Endothelial cell (in vitro differentiated cells): ENCODE results near the gene IZUMO1. TPM values are rescaled to one million over a fixed set of nuclear protein-coding genes. Genes with fewer than 3 reads are reported as not detected.

Source experiments
- DNase-seq: peaks from one replicate; pipeline ENCODE4 v3.0.0; 2021; ENCODE audit warnings: low spot score
- H3K27ac Mint-ChIP-seq: one replicate; pipeline ENCODE4 v1.8.0; 2021; ENCODE audit warnings: mixed read lengths, inconsistent platforms; ENCODE audit not compliant: unreplicated experiment
- H3K27me3 Mint-ChIP-seq: one replicate; pipeline ENCODE4 v1.8.0; 2021; ENCODE audit warnings: mild to moderate bottlenecking, moderate library complexity, mixed read lengths, inconsistent platforms; ENCODE audit not compliant: unreplicated experiment
- H3K36me3 Mint-ChIP-seq: one replicate; pipeline ENCODE4 v1.8.0; 2021; ENCODE audit warnings: mild to moderate bottlenecking, low read depth, mixed read lengths, inconsistent platforms; ENCODE audit not compliant: unreplicated experiment
- H3K4me1 Mint-ChIP-seq: one replicate; pipeline ENCODE4 v1.8.0; 2021; ENCODE audit warnings: mild to moderate bottlenecking, mixed read lengths, inconsistent platforms; ENCODE audit not compliant: unreplicated experiment
- H3K4me3 Mint-ChIP-seq: one replicate; pipeline ENCODE4 v1.8.0; 2021; ENCODE audit warnings: mild to moderate bottlenecking, mixed read lengths, inconsistent platforms; ENCODE audit not compliant: unreplicated experiment
- H3K9me3 Mint-ChIP-seq: one replicate; pipeline ENCODE4 v1.8.0; 2021; ENCODE audit warnings: mixed read lengths, inconsistent platforms; ENCODE audit not compliant: unreplicated experiment
- total RNA-seq: library from RNA; stranded (reverse); fragmentation: NEBNext Ultra II Directional; extraction: Animal tissue kit (Norgen Biotek cat#: 25700); gene quantifications from one replicate; pipeline ENCODE4 v1.2.1, GENCODE V29; 2021; ENCODE audit not compliant: unreplicated experiment
- TF ChIP-seq, protein P1 (sequence below): fragments of 200-600 bp; sonication (generic); IDR thresholded peaks from one replicate; pipeline ENCODE4 v1.5.0; 2021; ENCODE audit warnings: antibody characterized with exemption; ENCODE audit not compliant: unreplicated experiment

The IZUMO1 gene
- total RNA-seq, 1 donor from 2014 or later = 3.3 TPM

DNA sequence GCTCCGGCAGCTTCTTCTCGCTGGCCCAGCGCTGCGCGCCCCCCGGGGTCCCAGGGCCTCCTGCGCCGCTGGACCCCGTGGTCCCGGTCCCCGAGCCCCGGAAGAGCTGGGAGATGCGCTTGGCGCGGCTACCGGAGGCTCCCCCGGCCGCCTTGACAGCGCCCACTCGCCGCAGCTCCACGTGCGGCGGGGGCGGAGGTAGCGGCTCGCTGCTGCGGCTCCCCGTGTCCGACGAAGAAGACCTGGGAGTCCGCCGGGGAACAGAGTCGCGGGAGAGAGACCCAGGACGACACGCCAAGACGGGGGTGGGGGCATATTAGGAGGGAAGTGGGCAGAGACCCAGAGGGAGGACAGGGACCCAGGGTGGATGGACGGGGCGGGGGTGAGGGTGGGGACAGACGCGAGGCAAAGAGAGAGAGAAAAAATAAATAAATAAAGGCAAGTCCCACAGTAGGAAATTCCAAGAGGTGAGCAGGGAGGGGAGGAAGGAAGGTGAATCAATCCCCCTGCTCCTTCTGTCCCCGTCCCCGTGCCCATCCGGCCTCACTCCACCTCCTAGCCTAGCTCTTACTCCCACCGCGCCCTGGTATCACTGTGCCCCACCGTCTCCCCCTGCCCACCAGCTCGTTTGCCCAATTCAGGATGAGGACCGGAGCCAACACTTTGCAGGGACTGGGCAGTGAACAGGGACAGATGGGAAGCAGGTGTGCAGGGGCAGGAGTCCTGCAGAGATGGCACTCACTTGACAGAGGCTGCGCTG, 7.1 kb downstream of the IZUMO1 start:
- TF ChIP-seq, protein P1, sequence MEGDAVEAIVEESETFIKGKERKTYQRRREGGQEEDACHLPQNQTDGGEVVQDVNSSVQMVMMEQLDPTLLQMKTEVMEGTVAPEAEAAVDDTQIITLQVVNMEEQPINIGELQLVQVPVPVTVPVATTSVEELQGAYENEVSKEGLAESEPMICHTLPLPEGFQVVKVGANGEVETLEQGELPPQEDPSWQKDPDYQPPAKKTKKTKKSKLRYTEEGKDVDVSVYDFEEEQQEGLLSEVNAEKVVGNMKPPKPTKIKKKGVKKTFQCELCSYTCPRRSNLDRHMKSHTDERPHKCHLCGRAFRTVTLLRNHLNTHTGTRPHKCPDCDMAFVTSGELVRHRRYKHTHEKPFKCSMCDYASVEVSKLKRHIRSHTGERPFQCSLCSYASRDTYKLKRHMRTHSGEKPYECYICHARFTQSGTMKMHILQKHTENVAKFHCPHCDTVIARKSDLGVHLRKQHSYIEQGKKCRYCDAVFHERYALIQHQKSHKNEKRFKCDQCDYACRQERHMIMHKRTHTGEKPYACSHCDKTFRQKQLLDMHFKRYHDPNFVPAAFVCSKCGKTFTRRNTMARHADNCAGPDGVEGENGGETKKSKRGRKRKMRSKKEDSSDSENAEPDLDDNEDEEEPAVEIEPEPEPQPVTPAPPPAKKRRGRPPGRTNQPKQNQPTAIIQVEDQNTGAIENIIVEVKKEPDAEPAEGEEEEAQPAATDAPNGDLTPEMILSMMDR = no peak
- Mint-ChIP-seq H3K9me3 (no peaks in the 10 kb centered on the region), H3K4me1 (peaks cover 33% of the 10 kb centered on the region), H3K27ac (peak overlapping the region; percentile 82), H3K36me3 (peaks cover 29% of the 10 kb centered on the region), H3K27me3 (peaks cover 32% of the 10 kb centered on the region), H3K4me3 (peak overlapping the region; percentile 98)
- DNase-seq = no peak

DNA sequence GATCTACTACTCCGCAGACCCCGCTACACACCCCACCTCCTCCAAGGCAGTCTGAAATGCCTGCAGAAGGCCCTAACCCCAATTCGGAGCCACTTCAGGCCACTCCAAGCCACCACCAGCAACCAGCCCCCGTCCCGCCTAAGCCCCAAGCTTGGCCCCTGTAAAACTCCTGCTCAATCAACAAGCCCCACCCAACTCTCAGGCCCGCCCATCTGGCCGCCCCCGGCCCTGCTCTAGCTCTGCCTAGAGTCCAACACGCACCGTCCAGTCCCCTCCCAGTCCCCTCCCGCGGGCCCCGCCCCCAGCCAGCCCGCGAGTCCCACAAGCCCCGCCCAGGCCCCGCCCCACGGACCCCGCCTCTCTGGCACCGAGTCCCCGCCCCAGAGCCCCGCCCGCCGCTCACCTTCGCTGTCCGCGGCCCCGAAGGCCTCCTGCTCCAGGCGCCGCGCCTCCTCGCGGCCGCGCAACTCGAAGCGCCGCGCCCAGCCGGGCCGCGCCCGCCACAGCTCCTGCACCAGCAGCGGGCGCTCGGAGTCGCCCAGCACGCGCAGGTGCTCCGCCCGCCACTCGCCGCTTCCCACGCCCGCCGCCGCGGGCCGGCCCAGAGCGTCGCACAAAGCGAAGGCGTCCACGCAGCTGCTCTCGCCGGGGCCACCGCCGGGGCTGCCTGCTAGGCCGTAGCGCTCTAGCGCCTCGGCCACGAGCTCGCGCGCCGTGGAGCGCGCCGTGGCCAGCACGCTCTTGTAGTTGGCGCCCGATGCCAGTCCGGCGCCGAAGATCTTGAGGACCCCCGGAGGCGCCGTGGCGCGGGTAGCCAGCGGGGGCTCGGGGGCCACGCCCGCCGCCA, 7.9 kb downstream of the IZUMO1 start:
- Mint-ChIP-seq H3K4me3 (peak overlapping the region; percentile 99), H3K4me1 (peaks cover 27% of the 10 kb centered on the region), H3K9me3 (no peaks in the 10 kb centered on the region), H3K36me3 (peaks cover 29% of the 10 kb centered on the region), H3K27me3 (peaks cover 25% of the 10 kb centered on the region), H3K27ac (peak overlapping the region; percentile 57)
- TF ChIP-seq, protein P1 = peak; percentile 39
- peak; percentile 99 for DNase-seq

DNA sequence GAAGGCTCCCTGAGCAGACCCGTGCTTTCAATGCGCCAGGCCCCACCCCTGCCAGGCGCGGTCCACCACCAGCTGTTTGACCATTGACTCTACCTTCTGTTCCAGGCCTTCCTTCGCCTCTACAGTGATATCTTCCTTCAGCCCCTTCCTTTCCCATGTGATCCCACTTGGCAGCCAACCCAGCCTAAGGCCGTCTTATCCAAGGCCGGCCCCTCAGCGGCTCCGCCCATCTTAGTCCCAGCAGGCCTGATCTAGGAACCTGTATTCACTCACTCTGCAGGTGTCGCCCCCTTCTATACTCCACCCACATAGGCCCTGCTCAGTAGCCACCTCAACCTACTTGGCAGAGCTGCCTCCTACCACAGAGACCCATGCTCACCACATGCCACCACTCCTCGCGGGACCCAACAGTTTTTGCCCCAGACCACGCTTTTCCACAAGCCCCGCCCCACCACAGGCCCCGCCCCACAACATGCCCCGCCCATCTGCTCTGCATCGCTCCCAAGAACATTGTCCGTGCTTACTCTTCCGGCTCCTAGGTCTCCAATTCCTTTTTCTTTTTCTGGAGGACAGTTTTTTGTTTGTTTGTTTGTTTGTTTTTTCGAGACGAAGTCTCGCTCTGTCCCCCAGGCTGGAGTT, 9.2 kb downstream of the IZUMO1 start:
- H3K36me3 Mint-ChIP-seq = peaks cover 42% of the 10 kb centered on the region
- no peak for DNase-seq
- H3K4me1 Mint-ChIP-seq = peaks cover 35% of the 10 kb centered on the region
- peak overlapping the region; percentile 80 for H3K27ac Mint-ChIP-seq
- peak overlapping the region; percentile 99 for H3K4me3 Mint-ChIP-seq
- TF ChIP-seq, protein P1 = no peak
- no peaks in the 10 kb centered on the region for H3K9me3 Mint-ChIP-seq
- peaks cover 27% of the 10 kb centered on the region for H3K27me3 Mint-ChIP-seq

DNA sequence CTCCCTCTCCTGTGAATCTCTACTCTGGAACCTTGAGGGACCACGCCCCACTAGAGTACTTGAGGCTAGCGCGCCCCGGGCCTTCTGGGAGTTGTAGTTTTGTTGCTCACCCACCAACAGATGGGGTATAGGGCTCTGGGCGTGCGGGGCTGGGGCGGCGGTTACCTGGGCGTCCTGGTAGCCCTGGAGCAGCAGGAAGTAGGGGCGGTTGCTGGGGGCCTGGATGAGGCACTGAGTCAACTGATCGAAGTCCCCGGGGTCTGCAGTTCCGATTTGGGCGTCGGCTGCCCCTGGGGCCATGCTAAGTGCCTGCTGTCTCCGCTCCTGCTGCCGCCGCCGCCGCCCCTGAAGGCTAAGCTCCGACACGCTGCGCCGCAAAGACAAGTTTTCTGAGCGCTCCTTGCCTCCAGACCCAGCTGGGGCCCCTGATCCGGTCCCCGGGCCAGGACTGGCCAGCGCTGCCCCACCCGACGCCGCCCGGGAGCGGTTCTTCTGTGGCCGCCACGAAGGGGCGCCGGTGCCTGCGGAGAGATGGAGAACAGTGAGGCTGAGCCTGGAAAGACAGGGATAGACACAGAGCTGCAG, 11.6 kb downstream of the IZUMO1 start:
- Mint-ChIP-seq H3K27me3 (peaks cover 28% of the 10 kb centered on the region), H3K27ac (no peak overlapping the region), H3K9me3 (no peaks in the 10 kb centered on the region)

More for the DNA sequence above, 11.6 kb downstream of the IZUMO1 start:
- TF ChIP-seq, protein P1 = no peak
- peaks cover 62% of the 10 kb centered on the region for H3K36me3 Mint-ChIP-seq
- peaks cover 36% of the 10 kb centered on the region for H3K4me1 Mint-ChIP-seq
- H3K4me3 Mint-ChIP-seq = peak overlapping the region; percentile 80
- no peak for DNase-seq
